ENCODE measurements around the gene CAD. TPM values are rescaled to one million over a fixed set of nuclear protein-coding genes. Genes with fewer than 3 reads are reported as not detected.
"Not testable (repeated sequence)": the region's sequence is repeated elsewhere in the genome, so short reads cannot be mapped to it uniquely, and the experiment has no call there.

CAD gene
- total RNA-seq, 1 donor from 2014 or later: 85.1 TPM

DNA sequence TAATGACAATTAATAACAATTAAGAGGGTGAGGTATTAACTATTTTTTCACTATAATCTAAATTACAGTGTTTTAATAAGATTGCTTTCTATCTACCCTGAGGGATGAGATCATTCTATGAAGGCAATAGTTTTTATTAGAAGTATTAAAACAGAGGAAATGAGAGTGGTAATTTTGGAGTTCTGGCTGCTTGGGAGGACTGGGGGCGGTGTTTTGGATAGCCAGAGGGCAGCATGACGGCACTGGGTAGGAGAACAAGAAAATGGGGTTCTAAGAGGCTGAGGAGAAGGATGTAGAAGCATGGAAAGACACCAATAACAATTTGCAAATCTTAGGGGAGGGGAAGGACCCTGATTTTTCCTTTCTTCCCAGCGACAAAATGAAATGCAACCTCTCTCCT, 53.0 kb downstream of the CAD start:
- DNase-seq (ENCODE audit: extremely low spot score, unreplicated experiment): no peak
- no peak overlapping the region for H3K27ac Mint-ChIP-seq
- H3K9me3 Mint-ChIP-seq: no peaks in the 10 kb centered on the region
- H3K4me3 Mint-ChIP-seq: no peak overlapping the region
- no peaks in the 10 kb centered on the region for H3K36me3 Mint-ChIP-seq
- no peak for TF ChIP-seq CTCF (conservative IDR thresholded peaks at IDR 0.05)
- no peaks in the 10 kb centered on the region for H3K4me1 Mint-ChIP-seq (ENCODE audit: unreplicated experiment)
- H3K27me3 Mint-ChIP-seq: peaks cover 48% of the 10 kb centered on the region

- DNase-seq (ENCODE audit: extremely low spot score, unreplicated experiment): no peak
- Mint-ChIP-seq H3K4me1 (ENCODE audit: unreplicated experiment) (no peaks in the 10 kb centered on the region), H3K27me3 (peaks cover 48% of the 10 kb centered on the region), H3K36me3 (no peaks in the 10 kb centered on the region), H3K27ac (no peak overlapping the region), H3K4me3 (no peak overlapping the region), H3K9me3 (no peaks in the 10 kb centered on the region)
- TF ChIP-seq CTCF (conservative IDR thresholded peaks at IDR 0.05): no peak
Measured at GRCh38 chr2:27270670-27271069, 53.5 kb downstream of the CAD start.

- TF ChIP-seq CTCF (conservative IDR thresholded peaks at IDR 0.05): no peak
- no peaks in the 10 kb centered on the region for H3K4me1 Mint-ChIP-seq (ENCODE audit: unreplicated experiment)
- no peaks in the 10 kb centered on the region for H3K9me3 Mint-ChIP-seq
- no peak overlapping the region for H3K4me3 Mint-ChIP-seq
- H3K36me3 Mint-ChIP-seq: no peaks in the 10 kb centered on the region
- no peak overlapping the region for H3K27ac Mint-ChIP-seq
- H3K27me3 Mint-ChIP-seq: peaks cover 58% of the 10 kb centered on the region
- no peak for DNase-seq (ENCODE audit: extremely low spot score, unreplicated experiment)
Measured at GRCh38 chr2:27271631-27272340, 54.6 kb downstream of the CAD start.

- not testable (repeated sequence) for H3K4me3 Mint-ChIP-seq, H3K27ac Mint-ChIP-seq
Measured at GRCh38 chr2:27272537-27273522, 55.7 kb downstream of the CAD start.

DNA sequence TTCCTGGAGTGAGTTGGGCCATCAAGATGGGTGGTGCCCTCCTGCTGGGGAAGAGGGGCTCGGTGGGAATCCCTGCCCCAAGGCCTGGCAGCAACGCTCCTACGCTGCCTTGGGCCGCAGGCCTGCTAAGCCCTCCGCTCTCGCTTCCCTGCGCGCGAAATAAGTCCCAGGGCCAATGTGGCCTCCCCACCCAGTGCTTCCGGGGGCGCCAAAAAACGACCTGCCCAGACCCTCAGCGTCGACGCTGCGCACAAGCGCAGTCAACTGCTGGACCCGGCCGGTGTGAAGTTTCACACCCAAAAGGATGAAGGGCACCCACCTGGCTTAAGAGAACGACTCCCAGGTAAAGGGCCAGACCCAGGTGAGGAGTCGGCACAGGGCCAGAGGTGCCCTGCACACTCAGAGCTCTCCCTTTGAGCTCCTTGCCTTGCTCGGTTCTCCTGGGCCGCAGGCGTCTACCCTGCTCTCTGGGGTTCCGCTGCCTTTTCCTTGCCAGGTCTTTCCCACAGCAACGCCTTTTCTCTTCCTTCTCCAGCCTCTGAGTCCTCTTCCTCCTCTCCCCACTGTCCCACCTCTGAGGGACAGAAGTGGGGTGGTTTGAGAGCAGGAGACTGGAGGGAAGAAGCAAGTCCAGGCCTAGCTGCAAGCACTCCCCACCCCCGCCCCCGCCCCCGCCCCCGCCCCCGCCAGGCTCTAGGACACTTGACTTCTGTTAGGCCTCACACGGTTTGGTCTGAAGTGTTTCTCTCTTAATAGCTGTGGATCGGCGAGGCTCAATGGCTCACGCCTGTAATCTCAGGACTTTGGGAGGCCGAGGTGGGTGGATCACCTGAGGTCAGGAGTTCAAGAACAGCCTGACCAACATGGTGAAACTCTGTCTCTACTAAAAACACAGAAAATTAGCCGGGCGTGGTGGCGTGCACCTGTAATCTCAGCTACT, 58.3 kb downstream of the CAD start, which contains the start of gene DNAJC5G:
TSS of gene DNAJC5G (plus strand) at position 223 of the 940 bp plus-strand sequence. CDS start 1,296 bp downstream, outside the sequence.
- Mint-ChIP-seq H3K4me3 (no peak within 1 kb of the TSS), H3K9me3 (no peaks in the 10 kb centered on the region), H3K27ac (no peak within 1 kb of the TSS), H3K27me3 (peaks cover 67% of the 10 kb centered on the region), H3K4me1 (ENCODE audit: unreplicated experiment) (no peaks in the 10 kb centered on the region), H3K36me3 (no peaks in the 10 kb centered on the region)
- no peak for DNase-seq (ENCODE audit: extremely low spot score, unreplicated experiment)
- no peak for TF ChIP-seq CTCF (conservative IDR thresholded peaks at IDR 0.05)

More at GRCh38 chr2:27272537-27273522, 55.7 kb downstream of the CAD start:
- H3K9me3 Mint-ChIP-seq; DNase-seq (ENCODE audit: extremely low spot score, unreplicated experiment); H3K36me3 Mint-ChIP-seq; H3K4me1 Mint-ChIP-seq (ENCODE audit: unreplicated experiment): not testable (repeated sequence)
- H3K27me3 Mint-ChIP-seq: peaks cover 66% of the 10 kb centered on the region
